GM21529 (cell line): ENCODE data around the gene SLC50A1.

ENCODE experiments used
- ATAC-seq: cut with Tn5 transposase; IDR thresholded peaks from one replicate; pipeline ENCODE4 v1.9.1; 2021; ENCODE audit not compliant: unreplicated experiment

Gene SLC50A1

GRCh38 chr1:155169541-155169940 lies 33.9 kb downstream of the SLC50A1 start:
- ATAC-seq, result no peak

DNA sequence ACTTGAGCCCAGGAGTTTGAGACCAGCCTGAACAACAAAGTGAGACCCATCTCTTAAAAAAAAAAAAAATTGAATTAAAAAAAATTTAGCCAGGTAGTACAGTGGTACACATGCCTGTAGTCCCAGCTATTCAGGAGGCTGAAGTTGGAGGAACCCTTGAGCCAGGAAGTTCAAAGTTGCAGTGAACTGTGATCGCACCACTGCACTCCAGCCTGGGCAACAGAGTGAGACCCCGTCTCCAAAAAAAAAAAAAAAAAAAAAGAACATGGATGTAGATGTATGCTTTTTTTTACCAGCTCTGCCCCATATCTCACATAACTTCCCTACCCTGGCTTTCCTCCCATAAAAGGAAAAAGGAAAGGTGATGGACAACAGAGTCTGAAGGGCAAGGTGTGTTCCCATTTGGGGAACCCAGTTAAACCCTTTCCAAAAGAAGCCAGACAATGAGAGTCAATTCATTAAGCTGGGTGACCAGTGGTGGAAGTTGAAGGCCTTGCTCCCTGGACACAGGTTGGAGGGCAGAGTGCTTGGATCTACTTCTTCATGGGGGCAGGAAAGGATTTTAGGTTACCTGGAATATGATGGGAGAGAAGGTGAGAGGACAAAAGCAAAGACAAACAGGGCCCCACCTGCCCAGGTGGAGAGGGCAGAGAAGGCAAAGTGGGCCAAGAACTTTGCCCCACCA lies 34.6 kb downstream of the SLC50A1 start:
- no peak for ATAC-seq

DNA sequence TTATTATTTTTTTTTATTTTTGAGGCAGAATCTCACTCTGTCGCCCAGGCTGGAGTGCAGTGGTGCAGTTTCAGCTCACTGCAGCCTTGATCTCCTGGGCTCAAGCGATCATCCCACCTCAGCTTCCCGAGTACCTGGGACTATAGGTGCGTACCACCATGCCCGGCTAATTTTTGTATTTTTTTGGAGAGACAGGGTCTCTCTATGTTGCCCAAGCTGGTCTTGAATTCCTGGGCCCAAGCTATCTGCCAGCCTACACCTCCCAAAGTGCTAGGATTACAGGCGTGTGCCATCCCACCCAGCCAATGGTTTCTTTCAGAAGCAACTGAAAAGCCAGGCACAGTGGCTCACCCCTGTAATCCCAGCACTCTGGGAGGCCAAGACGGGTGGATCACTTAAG lies 35.2 kb downstream of the SLC50A1 start:
- no peak for ATAC-seq

GRCh38 chr1:155171836-155172731 lies 36.4 kb downstream of the SLC50A1 start:
- peak; percentile 4 for ATAC-seq

DNA sequence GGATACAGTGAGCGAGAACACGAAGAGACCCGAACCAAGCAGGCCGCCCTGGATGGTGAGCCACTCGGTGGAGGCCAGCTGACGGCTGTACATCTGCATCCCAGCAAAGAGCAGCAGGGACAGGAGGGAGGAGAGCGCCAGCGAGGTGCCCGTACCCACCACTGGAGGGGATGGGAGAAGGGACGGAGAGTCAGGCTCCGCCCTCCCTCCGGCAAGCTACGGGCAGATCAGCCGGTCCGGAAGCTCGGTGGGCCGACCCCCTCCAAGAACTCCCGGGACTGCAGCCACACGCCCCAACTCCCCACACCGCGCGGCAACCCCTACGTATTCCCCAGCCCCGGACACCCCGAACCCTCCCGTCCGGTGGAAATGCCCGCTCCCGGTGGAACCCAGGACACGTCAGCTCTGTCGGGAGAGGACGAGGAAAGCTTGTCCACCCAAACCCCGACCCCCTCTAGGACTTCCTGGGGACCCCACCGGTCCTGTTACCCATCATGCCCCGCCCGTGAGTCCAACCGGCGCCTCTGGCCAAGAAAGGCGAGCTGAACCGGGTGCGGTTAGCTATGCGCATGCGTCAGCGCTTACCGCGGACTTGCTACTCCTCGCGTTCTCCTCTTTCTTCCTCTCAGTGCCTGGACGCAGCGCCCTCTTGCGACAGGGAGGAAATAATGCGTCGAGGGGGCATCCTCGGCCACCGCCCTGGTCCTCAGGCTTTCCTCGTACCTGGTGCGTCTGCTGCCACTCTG lies 37.3 kb downstream of the SLC50A1 start, which contains the start of gene KRTCAP2:
KRTCAP2 (minus strand) TSS at position 573 of the 746 bp plus-strand sequence; CDS start at position 493, 80 bp downstream.
- peak; percentile 62 for ATAC-seq

- no peak for ATAC-seq
Observed at GRCh38 chr1:155173478-155174323, 38.0 kb downstream of the SLC50A1 start, which contains the start of gene TRIM46. Gene TRIM46, plus strand, starts transcription at chr1:155173849. Its CDS starts 118 bp downstream, at chr1:155173967.

DNA sequence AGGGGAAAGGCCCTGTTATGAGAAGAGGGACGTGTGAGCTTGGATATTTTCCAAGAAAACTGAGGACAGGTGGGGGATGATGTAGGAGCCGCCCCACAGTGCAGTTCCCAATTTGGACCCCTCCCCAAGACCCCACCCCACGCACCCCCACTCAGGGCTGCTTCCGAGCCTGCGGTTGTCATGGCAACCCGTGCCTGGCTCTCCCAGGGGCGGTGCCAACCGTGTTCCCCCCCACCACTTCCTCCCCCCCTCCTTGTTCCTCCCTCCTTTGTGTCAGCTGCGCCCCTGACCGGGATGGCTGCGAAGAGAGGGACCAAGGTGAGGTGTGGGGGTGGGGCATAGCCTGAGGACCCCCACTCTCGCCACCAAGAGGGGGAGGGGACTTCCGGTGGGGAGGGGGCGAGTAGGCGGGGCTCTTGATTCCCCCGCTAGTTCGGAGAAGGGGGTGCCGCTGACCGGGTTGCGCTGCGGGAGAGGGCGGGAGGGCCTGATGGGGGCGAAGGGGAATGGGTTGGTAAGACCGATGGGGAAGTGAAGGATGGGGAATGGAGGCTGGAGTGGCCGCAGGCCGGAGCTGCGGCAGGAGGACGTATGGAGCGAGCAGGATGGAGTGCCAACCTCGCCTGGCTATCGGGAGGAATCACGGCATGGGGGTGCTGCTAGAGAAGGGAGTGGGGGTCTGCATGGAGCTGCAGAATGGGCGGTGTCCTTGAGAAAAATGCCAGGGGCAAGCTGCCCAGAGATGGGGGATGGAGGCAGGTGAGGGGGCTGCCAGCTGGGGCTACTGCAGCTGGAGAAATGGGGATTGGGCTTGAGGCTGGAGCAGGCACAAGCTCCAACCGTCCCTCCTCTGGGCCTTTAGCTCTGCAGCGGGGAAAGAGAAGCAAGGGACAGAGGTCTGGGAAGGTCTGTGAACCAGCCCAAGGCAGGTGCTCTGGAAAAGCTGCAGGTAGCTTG lies 39.0 kb downstream of the SLC50A1 start:
- no peak for ATAC-seq

DNA sequence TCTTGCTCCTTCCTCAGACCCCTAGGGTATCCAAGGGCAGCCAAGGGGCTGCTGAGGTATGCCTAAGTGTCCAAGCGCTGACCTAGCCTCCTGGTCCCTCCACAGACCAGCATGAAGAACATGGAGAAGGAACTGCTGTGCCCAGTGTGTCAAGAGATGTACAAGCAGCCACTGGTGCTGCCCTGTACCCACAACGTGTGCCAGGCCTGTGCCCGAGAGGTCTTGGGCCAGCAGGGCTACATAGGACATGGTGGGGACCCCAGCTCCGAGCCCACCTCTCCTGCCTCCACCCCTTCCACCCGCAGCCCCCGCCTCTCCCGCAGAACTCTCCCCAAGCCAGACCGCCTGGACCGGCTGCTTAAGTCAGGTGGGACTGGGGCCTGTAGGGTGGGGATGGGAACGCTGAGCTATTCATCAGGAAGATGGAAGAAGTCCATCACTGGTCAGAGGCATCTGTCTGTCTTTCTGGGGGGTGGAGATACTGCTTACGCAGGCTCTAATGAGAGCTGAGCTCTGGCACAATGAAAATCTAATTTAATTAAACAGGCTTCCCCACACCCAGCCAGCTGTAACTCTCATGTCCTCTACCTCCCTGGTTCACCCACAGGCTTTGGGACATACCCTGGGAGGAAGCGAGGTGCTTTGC lies 39.8 kb downstream of the SLC50A1 start:
- no peak for ATAC-seq

DNA sequence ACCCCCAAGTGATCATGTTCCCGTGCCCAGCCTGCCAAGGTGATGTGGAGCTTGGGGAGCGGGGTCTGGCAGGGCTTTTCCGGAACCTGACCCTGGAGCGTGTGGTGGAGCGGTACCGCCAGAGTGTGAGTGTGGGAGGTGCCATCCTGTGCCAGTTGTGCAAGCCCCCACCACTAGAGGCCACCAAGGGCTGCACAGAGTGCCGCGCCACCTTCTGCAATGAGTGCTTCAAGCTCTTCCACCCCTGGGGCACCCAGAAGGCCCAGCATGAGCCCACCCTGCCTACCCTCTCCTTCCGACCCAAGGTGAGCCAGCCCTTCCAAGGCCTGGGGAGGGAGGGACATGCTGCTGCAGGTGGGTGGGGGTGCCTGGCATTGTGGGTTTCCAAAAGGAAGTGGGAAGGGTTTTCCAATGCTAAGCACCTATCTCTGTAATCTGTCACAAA lies 40.3 kb downstream of the SLC50A1 start:
- ATAC-seq, result no peak

GRCh38 chr1:155176544-155177071 lies 41.0 kb downstream of the SLC50A1 start:
- ATAC-seq, result no peak

DNA sequence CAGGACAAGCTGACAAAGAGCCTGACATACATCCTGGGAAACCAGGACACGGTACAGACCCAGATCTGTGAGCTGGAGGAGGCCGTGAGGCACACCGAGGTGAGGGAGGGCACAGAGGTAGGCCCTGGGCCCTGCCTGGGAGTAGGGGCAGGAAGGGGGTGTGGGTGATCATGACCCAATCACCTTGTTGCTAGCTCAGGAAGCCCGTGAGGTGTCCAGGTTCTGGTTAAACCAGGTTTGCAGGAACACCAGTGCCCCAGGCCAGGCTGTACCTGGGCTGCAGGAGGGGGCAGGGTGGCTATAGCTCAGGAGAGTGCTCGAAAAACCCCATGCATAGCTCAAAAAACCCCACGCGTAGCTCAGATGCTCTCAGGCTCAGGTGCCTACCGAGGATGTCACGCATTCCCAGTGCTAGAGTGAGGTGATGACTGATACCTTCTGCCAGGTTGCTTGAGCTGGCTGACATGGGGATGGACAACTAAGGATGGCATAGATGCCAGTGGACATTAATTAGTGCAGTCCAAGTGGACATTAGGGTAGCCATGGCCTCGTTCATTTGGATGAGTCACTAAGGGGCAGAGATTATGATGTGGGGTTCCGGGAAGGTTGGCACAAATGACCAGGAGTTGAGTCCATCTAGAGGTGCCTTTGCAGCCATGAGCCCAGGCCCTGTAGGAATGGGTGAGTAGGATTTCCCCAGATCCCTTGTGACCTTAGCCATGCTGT lies 41.7 kb downstream of the SLC50A1 start:
- no peak for ATAC-seq

- no peak for ATAC-seq
Observed at GRCh38 chr1:155177918-155178281, 42.2 kb downstream of the SLC50A1 start.

GRCh38 chr1:155178441-155179111 lies 42.9 kb downstream of the SLC50A1 start:
- ATAC-seq, result no peak

DNA sequence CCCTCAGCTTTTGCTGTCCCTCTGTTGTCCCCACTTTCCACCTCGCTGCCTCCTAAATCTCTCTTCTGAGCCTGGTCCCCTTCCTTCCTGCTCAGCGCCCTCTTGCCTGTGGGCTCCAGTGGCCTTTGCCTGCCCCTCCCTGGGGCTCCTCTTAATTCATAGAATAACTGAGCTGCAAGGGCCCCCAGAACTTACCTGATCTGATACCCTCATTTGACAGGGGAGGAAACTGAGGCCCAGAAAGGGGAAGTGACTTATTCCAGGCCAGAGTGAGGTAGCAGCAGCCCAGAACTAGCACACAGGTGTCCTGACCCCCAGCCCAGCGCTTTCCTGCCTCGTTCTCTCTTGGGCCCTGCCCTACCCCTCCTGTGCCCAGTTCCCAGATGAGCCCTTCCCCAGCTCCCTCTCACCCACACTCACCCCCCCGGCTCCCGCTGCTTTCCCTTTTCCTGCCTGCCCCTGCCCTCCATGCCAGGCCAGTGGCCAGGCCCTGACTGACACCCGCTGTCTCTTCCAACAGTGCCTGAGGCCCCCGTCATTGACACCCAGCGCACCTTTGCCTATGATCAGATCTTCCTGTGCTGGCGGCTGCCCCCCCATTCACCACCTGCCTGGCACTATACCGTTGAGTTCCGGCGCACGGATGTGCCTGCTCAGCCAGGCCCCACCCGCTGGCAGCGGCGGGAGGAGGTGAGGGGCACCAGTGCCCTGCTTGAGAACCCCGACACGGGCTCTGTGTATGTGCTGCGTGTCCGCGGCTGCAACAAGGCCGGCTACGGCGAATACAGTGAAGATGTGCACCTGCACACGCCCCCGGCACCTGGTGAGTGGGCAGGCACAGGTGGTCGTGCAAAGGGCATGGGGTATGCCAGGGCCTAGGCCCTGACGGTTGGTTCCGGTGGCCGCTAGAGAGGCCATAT lies 43.7 kb downstream of the SLC50A1 start:
- ATAC-seq, result no peak

GRCh38 chr1:155181371-155182051 lies 45.9 kb downstream of the SLC50A1 start:
- ATAC-seq, result no peak
